A673 (cell line): ENCODE measurements around the gene DERL2. TPM values are rescaled to one million over a fixed set of nuclear protein-coding genes. Genes with fewer than 3 reads are reported as not detected.

Experiments
- BruUV-seq: library from RNA; stranded (reverse); fragments of 400-500 nt; replicated peaks from 2 replicates; lab custom pipeline; 2021; lab: Mats Ljungman, UMichigan
- CTCF ChIA-PET: fragments of 300-600 bp; sonication (Branson Sonifier 250); formaldehyde crosslinking; loops from one replicate; lab custom pipeline; 2022; ENCODE audit warnings: antibody characterized with exemption; lab: Charles Lee
- POLR2A ChIA-PET: fragments of 300-600 bp; sonication (Branson Sonifier 250); formaldehyde crosslinking; loops from one replicate; lab custom pipeline; 2022; ENCODE audit warnings: antibody characterized with exemption; ENCODE audit not compliant: low non-redundant PET; lab: Charles Lee
- DNase-seq: peaks from one replicate; pipeline ENCODE4 v3.0.0-alpha.2; 2015; ENCODE audit warnings: low spot score
- H3K27ac ChIP-seq: fragments of 200-600 bp; sonication (generic); 2 replicates; pipeline ENCODE4 v1.5.1; 2016; ENCODE audit warnings: mixed run types, low read depth, mild to moderate bottlenecking, mixed read lengths, antibody characterized with exemption, low read length; ENCODE audit not compliant: poor library complexity, severe bottlenecking
- H3K27me3 ChIP-seq: fragments of 200-600 bp; sonication (generic); replicated peaks from 2 replicates; pipeline ENCODE4 v1.6.1; 2017; ENCODE audit warnings: mixed run types, low read depth, mild to moderate bottlenecking, mixed read lengths, antibody characterized with exemption, low read length; ENCODE audit not compliant: insufficient read depth, poor library complexity
- H3K36me3 ChIP-seq: fragments of 200-600 bp; sonication (generic); 2 replicates; pipeline ENCODE4 v1.6.1; 2016; ENCODE audit warnings: mixed run types, mild to moderate bottlenecking, mixed read lengths, antibody characterized with exemption, low read length; ENCODE audit not compliant: insufficient read depth, poor library complexity, severe bottlenecking
- H3K4me1 ChIP-seq: fragments of 200-600 bp; sonication (generic); 2 replicates; pipeline ENCODE4 v1.6.1; 2017; ENCODE audit warnings: mixed run types, mild to moderate bottlenecking, mixed read lengths, antibody characterized with exemption, low read length; ENCODE audit not compliant: insufficient read depth, poor library complexity, severe bottlenecking
- H3K4me3 ChIP-seq: fragments of 200-600 bp; sonication (generic); 2 replicates; pipeline ENCODE4 v1.5.1; 2016; ENCODE audit warnings: low read depth, mixed run types, mild to moderate bottlenecking, mixed read lengths, low read length; ENCODE audit not compliant: poor library complexity, severe bottlenecking
- H3K9me3 ChIP-seq: fragments of 200-600 bp; sonication (generic); 2 replicates; pipeline ENCODE4 v1.6.1; 2016; ENCODE audit warnings: mixed run types, low read depth, mild to moderate bottlenecking, mixed read lengths, antibody characterized with exemption, low read length; ENCODE audit not compliant: poor library complexity, severe bottlenecking
- EZH2 ChIP-seq: fragments of 200-600 bp; sonication (generic); IDR thresholded peaks from 2 replicates; pipeline ENCODE4 v1.6.1; 2017; ENCODE audit warnings: borderline replicate concordance, low read depth, mild to moderate bottlenecking, mixed read lengths, antibody characterized with exemption, low read length; ENCODE audit not compliant: poor library complexity, severe bottlenecking
- intact Hi-C: fragments of 100-400 bp; cut with micrococcal nuclease; formaldehyde crosslinking; loops from one replicate; pipeline ENCODE4 v1.10.0; 2022; ENCODE audit not compliant: unreplicated experiment
- total RNA-seq: library from RNA; stranded (reverse); gene quantifications from 2 replicates; pipeline ENCODE4 v1.2.3, GENCODE V29; 2021
- TF ChIP-seq, protein P1 (sequence below): fragments of 300-800, 200-600 bp; sonication (generic); conservative IDR thresholded peaks from 2 replicates; pipeline ENCODE4 v1.5.1; 2017; ENCODE audit warnings: low read depth, mild to moderate bottlenecking, antibody characterized with exemption, low read length, moderate library complexity, mixed read lengths

DERL2 gene
- total RNA-seq, 1 experiment from 2014 or later = 97.0 TPM

DNA sequence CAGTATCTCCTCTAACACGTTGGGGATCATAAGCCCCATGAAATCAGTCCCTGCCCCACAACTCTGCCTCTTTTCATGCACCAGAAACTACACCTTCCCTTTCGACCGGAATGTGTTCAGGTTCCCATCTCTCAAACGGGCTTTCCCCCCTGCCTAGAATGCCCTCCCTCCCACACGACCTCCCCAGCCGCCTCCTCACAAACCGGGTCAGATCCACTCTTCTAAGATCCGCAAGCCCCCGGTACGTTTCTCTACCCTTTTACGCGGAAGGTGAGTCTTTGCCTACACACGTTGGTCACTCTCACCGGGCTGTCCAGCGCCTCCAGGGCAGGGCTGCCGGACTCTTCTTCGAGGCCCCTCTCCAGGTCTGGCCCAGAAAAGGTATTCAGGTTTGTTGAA is 17.9 kb downstream of the DERL2 start:
- peak overlapping the region; percentile 78 for H3K27ac ChIP-seq
- no peaks in the 10 kb centered on the region for H3K9me3 ChIP-seq
- ChIA-PET POLR2A (no interaction called here), CTCF (no interaction called here)
- no TSS peak for BruUV-seq
- no peaks in the 10 kb centered on the region for H3K4me1 ChIP-seq
- intact Hi-C loops = no loop called here
- no peaks in the 10 kb centered on the region for H3K27me3 ChIP-seq
- peak overlapping the region; percentile 94 for H3K4me3 ChIP-seq
- DNase-seq = no peak
- H3K36me3 ChIP-seq = peaks cover 4% of the 10 kb centered on the region
- no peak for TF ChIP-seq EZH2
- TF ChIP-seq, protein P1, sequence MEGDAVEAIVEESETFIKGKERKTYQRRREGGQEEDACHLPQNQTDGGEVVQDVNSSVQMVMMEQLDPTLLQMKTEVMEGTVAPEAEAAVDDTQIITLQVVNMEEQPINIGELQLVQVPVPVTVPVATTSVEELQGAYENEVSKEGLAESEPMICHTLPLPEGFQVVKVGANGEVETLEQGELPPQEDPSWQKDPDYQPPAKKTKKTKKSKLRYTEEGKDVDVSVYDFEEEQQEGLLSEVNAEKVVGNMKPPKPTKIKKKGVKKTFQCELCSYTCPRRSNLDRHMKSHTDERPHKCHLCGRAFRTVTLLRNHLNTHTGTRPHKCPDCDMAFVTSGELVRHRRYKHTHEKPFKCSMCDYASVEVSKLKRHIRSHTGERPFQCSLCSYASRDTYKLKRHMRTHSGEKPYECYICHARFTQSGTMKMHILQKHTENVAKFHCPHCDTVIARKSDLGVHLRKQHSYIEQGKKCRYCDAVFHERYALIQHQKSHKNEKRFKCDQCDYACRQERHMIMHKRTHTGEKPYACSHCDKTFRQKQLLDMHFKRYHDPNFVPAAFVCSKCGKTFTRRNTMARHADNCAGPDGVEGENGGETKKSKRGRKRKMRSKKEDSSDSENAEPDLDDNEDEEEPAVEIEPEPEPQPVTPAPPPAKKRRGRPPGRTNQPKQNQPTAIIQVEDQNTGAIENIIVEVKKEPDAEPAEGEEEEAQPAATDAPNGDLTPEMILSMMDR = no peak

DNA sequence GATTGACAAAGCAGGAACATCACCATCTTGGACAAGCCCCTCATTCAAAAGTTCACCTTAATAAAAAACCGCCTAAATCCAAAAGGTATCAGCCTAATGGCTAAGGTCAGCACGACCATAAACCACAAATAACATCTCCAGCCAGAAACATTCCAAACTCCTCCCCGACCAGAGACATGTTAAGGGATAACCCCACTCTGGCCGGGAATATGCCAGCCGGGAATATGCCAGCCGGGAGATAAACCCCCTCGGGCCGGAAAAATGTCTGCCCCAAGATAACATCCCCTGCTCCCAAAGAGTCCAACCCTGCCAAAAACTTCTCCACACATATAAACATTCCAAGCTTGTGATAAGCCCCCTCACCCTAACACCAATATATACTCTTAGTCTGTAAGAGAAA is 18.6 kb downstream of the DERL2 start:
- ChIA-PET CTCF (no interaction called here), POLR2A (no interaction called here)
- H3K9me3 ChIP-seq = no peaks in the 10 kb centered on the region
- no peaks in the 10 kb centered on the region for H3K4me1 ChIP-seq
- DNase-seq = no peak
- H3K27ac ChIP-seq = peak overlapping the region; percentile 78
- H3K36me3 ChIP-seq = peaks cover under 1% of the 10 kb centered on the region
- H3K4me3 ChIP-seq = peak overlapping the region; percentile 94
- intact Hi-C loops = no loop called here
- H3K27me3 ChIP-seq = no peaks in the 10 kb centered on the region
- no peak for TF ChIP-seq EZH2
- TF ChIP-seq, protein P1 = no peak
- BruUV-seq = no TSS peak

DNA sequence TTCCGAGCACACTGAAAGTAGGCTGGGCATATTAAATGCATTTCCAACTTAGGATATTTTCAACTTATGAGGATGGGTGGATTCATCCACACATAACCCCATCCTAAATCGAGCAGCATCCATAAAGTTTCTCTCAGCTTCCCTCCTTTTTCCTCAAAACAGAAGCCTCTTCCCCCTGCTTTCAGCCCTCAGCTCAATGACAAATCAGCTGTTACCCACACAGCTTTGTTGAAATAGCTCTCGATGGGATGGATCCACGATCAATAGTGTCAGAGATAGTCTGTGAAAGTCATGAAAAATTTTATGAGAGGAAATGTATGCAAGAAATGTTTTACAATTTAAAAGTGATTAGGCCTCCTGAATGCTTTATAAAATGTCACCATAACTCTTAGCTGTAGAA is 19.7 kb downstream of the DERL2 start:
- H3K27ac ChIP-seq = no peak overlapping the region
- no peak overlapping the region for H3K4me3 ChIP-seq
- BruUV-seq = no TSS peak
- H3K4me1 ChIP-seq = no peaks in the 10 kb centered on the region
- H3K36me3 ChIP-seq = peaks cover 4% of the 10 kb centered on the region
- POLR2A ChIA-PET = interaction anchor here (0.6 kb wide), 1 partner anchor 20 kb away, joined by 3 read pairs; the partner anchor contains the start of gene DERL2
- CTCF ChIA-PET = no interaction called here
- no peaks in the 10 kb centered on the region for H3K27me3 ChIP-seq
- no peak for DNase-seq
- TF ChIP-seq, protein P1 = no peak
- TF ChIP-seq EZH2 = no peak
- no peaks in the 10 kb centered on the region for H3K9me3 ChIP-seq
- intact Hi-C loops = no loop called here
